NT2/D1 (cell line): ENCODE measurements around the gene TBX20.

Experiments used
- YY1 ChIP-seq: IDR thresholded peaks from 2 replicates; pipeline ENCODE4 v1.6.1; 2011; ENCODE audit not compliant: insufficient read length, insufficient read depth
- ZNF274 ChIP-seq: IDR thresholded peaks from 2 replicates; pipeline ENCODE4 v1.6.1; 2011; ENCODE audit warnings: mild to moderate bottlenecking, low read depth, low read length

DNA sequence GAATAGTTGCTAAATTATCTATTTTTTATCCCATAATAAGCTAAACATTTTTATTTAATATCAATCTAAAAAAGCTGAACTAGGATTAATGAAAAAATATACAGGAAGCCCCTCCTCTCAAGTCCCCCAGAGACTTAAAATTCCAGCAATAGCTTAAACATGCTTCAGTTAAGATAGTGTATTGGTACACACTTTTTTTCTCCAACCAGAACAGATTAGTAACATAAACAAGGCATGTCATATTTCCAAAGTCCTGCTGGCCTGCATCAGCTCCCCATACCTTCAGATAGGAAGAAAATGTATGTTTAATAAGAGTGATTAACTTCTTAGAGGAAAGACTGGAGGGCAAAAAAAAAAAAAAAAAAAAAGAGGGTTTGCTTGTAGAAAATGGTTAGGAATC lies 7.1 kb downstream of the TBX20 start:
- TF ChIP-seq YY1 (no peak), ZNF274 (no peak)
